Erythroblast (primary cell): ENCODE data around the gene TMEM81.

ENCODE experiments used
- GATA1 ChIP-seq: IDR thresholded peaks from 2 replicates; pipeline ENCODE4 v1.6.1; 2011; ENCODE audit warnings: low read depth, mild to moderate bottlenecking, control low read depth, low read length, moderate library complexity
- POLR2A ChIP-seq: IDR thresholded peaks from 2 replicates; pipeline ENCODE4 v1.6.1; 2011; ENCODE audit warnings: mild to moderate bottlenecking, low read length

DNA sequence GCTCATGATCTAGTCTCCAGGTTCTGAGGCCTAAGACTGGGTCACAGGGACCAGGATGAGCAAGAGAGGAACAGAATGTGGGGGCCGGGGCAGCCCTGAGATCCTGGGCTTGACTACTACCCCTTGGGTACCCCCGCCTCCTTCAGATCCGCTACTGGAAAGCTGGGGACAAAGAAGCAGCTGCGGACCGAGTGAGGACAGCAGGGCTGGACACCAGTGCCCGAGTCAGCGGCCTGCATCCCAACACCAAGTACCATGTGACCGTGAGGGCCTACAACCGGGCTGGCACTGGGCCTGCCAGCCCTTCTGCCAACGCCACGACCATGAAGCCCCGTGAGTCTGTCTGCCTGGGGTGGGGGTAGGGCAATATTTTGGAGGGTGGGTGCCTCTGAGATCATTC lies 12.5 kb downstream of the TMEM81 start:
- TF ChIP-seq POLR2A (no peak), GATA1 (no peak)
